ENCODE results near the gene GCN1.

GCN1 gene

DNA sequence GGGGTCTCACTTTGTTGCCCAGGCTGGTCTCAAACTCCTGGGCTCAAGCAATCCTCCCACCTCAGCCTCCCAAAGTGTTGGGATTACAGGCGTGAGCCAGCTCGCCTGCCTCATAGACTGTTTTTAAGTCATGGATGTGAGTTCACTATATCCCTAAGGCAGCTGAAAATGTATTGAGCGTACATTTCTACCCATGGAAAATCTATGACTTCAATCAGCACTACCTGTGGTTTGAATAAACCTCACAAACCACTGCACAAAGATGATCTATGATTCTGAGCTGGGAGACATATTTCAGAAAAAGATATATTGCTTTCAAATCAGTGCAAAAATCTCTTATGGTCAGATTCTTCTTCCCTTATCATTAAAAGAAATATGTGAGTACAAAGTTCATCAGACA, 22.5 kb downstream of the GCN1 start:
- DNase-seq = no peak

- no peak for DNase-seq
Measured at GRCh38 chr12:120170631-120171030, 23.9 kb downstream of the GCN1 start.

GRCh38 chr12:120169946-120170345, 24.6 kb downstream of the GCN1 start:
- DNase-seq = no peak

DNA sequence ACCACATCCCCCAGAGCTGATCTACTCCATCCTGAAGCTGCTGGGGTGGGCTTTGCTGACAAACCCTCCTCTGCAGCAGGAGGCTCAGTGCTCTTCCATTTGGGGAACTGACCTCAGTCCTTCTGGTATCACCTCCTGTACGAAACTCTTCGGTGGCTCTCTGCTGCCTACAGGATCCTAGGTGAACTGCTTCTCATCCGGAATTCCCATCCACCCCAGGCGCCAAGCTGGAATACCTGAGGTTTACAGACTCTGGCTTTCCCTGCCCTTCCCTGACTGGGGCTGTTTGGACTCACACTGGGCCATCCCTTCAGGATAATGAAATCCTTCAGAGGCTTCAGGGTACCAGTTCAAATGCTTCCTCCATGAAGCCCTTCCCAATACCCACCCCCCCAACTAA, 26.2 kb downstream of the GCN1 start:
- DNase-seq = no peak

GRCh38 chr12:120167529-120168095, 26.9 kb downstream of the GCN1 start:
- no peak for DNase-seq

DNA sequence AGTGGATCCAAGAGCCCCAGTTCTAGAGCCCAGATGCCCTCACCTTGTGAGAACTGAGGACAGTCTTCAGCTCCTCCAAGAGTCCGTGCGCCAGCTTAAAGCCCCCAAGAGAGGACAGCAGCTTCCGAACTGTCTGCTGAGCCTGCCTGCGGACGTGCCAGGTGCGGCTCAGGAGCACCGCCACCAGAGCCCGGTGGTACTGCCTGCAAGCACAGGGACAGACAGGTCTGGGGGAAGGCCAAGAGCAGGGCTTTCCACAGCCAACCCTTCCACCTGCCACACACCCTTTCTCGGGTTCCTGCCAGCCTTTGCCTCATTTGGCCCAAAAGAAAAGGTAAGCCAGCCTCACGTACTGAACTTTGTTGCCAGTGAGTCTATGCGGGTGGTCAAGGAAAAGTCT, 30.2 kb downstream of the GCN1 start:
- no peak for DNase-seq

DNA sequence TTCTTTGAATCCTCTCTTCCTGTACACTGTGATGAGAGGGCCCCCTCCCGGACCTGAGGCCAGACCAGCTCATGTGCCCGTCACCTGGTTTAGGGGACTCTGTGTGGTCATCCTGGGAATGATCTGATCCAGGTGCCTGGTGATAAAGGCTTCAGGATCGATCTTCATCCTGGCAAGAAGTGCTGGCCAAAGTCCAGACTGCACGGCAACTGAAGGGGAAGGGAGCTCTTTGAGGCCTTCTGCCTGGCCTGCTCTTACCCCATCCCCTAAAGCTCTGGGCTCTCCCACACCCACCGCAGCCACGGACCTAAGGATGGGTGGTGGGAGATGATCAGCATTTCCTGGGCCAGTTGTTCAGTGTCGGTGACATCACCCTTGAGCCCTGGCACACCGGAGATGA, 31.8 kb downstream of the GCN1 start:
- DNase-seq = no peak

DNA sequence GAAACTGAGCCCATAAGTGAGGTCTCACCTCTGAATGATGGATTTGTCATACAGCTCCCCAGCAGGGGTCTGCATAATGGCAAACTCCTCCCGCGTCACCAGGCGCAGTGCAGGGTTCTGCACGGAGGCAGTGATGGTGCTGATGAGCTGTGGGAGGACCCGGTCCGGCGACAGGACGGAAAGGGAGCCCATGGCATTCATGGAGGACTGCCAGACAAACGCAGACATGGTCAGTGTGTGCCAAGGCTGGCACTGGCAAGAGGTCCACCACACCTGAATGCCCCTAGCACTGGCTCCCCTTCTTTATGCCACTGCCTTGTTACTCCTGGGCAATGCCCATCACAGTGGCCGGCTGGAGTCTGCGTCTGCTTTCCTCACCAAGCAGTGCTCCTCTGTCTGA, 32.7 kb downstream of the GCN1 start:
- no peak for DNase-seq

DNA sequence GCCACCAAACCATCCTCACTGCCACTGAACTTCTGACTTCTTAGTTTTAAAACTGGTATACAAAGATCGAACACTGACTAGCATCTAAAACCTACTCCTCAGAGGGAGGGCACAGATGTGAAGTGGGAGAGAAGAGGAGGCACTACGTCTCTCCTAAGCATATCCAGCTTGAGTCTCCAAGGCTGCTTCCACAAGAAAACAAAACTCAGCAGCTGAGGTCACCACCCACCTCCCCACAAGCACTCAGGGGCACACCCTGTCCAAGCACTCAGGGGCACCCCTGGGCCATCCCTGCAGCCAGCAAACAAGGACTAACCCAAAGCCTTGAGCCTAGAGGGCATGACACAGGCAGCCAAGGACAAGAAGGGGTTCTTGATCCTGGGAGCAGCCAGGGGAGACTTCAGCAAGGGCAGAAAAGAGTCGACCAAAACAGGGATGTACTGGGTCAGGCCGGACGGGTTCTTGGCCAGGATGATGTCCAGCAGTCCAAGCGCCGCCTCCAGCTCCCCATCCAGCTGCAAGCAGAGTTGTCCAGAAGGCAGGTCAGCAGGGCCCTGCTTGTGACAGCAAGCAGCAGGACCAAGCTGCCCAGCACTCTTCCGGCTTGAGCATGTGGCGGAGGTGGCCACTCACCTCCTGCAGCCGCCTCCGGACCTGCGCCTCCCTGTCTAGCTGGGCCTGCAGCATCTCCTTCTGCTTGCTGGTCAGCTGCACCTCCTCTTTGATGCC, 34.8 kb downstream of the GCN1 start:
- DNase-seq = no peak

GRCh38 chr12:120158351-120158750, 36.2 kb downstream of the GCN1 start:
- no peak for DNase-seq

- DNase-seq = no peak
Measured at GRCh38 chr12:120157678-120158077, 36.8 kb downstream of the GCN1 start.

DNA sequence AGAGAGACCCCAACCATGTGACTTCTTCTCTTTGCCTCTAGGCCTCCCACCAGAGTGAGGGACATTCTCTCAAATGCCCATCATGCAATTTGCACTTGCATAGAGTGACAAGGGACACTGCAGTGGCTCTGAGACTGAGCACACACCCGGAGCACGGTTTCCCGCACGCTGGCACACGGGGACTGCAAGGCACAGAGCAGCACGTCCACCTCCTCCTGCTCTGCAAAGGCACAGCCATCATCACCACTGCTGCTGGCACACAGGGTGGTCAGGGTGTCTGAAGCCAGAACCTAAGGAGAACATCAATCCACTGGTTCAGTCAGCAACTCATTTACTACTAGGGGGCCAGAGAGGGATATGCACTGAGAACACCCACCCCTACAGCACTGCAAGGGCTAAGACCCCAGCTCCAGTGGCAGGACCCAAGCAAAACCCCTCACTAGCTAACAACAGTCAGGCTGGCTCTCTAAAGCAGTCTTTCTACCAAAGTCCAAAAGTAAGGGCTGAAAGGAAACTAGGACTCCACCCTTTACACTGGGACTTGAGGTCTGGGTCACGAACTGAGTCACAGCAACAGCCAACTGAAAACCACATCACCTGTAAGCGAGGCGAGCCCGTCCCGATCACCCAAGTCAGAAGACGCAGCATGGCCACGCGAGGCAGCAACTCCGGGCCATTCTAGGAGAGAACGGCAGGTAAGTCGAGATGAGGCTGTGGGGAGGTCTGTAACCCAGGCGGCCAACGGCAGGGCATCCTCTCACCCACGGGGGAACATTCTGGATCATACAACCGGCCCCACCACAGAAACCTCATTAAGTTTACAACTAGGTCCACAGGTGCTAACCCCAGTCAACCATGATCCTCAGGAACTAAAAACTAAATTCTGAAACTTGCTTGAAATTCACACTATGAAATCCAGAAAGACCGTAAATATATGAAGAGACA, 37.9 kb downstream of the GCN1 start:
- DNase-seq = no peak

DNA sequence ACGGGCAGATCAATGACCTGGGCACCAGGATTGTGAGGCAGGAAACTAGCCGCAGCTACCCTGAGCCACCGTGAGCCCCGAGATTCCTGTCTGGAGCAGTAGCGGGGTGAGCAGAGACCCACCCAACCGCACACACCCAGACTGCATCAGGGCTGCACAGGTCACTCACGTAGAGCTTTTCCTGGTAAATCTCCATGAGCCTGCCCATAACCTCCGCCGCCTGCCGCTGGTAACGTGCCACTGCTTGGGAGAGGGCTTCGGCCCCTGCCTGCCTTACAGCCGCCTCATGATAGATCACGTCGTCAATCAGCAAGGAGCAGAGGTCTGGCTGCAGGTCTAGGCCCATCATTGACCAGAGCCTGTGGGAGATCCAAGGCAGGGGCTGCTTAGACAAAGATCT, 39.4 kb downstream of the GCN1 start:
- no peak for DNase-seq

GRCh38 chr12:120150919-120151525, 43.5 kb downstream of the GCN1 start:
- no peak for DNase-seq

DNA sequence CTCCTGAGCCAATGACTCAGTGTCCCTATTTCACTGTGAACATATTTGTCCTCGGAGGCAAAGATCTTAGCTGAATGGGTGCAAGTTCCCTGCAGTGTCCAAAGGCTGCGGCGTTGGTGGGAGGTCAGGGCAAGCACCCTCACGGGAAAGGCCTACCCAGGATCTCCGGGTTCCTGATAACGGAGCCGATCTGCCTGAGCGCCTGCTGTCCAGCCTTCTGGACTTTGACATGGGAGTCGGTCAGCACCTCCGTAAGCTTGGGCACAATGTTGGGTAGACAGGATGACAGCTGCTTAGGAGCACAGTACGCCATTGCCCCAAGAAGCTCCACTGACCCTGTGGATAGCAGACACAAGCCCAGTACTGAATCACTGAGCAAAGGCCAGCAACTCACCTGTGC, 46.5 kb downstream of the GCN1 start:
- DNase-seq = no peak

- DNase-seq = no peak
Measured at GRCh38 chr12:120145164-120145563, 49.4 kb downstream of the GCN1 start.

GRCh38 chr12:120144215-120144614, 50.3 kb downstream of the GCN1 start:
- no peak for DNase-seq

DNA sequence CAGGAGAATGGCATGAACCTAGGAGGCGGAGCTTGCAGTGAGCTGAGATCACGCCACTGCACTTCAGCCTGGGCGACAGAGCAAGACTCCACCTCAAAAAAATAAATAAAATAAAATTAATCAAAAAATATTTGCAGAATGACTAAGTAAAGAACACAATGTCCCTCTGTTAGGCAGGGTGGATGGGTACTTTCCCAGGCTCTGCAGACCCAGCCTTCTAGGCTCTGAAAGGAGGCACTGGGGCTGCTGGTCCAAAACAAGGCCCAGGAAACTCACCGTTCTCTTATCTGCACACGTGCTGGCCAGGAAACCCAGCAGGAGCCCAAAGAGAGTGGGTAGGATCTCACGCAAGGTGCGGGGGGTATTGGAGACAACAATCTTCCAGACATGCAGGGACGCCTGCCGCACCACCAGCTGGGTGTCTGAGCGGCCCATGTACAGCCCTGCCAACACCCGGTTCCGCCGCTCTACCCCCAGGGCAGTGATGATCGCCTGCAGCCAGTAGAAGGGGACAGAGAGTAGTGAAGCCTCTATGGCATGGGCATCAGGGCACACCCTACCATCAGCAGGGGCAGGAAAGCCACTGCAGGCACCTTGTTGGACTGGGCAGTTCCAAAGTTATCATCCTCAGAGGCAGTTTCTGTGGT, 52.2 kb downstream of the GCN1 start:
- no peak for DNase-seq

- no peak for DNase-seq
Measured at GRCh38 chr12:120141336-120141735, 53.2 kb downstream of the GCN1 start.

- no peak for DNase-seq
Measured at GRCh38 chr12:120140603-120141002, 53.9 kb downstream of the GCN1 start.

DNA sequence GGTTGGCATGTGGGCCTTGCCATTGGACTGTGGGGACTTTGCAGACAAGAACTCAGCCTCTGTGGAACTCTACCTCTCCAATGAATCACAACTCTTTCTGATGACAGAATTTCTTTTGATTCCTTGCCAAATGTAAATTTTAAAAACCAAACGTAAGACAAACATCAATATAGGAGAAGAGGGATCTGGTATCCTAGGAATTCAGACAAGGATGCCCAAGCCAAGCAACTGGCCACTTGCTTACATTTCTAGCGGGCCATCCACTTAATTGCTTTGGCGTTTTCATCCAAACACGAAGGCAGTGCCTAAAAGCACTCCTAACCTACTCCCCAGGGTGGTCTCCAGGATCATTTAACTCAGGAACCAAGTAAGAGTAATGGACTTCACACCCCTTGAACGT, 54.6 kb downstream of the GCN1 start:
- no peak for DNase-seq

DNA sequence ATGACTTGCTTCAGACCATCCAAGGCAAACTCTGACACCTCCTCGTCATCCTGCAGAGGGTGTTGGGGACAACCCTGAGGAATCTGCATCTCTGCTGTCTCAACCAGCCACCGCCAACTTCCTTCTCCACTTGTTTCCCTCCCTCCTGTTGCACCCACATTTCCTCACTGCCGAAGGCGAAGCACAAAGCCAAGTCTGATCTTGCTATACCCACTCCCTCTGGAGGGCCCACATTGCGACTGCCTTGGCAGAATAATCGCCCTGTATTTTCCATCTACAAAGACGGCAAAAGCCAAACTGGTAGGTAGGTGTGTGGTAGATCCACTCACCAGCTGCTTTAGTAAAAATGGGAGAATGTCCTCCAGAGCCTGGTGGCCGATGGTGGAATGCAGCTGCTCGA, 56.1 kb downstream of the GCN1 start:
- DNase-seq = no peak

GRCh38 chr12:120137833-120138232, 56.7 kb downstream of the GCN1 start:
- no peak for DNase-seq
